NT2/D1 (cell line): ENCODE measurements around the gene MVD.

ENCODE experiments used
- DNase-seq: peaks from one replicate; pipeline ENCODE4 v3.0.0-alpha.2; 2011; ENCODE audit warnings: low read depth, low spot score
- H3K27me3 ChIP-seq: 2 replicates; pipeline ENCODE4 v1.6.0; 2011; ENCODE audit warnings: mild to moderate bottlenecking; ENCODE audit not compliant: insufficient read length, insufficient read depth
- H3K36me3 ChIP-seq: 2 replicates; pipeline ENCODE4 v1.6.1; 2011; ENCODE audit warnings: mild to moderate bottlenecking, low read length, mixed read lengths; ENCODE audit not compliant: insufficient read depth, insufficient read length
- H3K4me1 ChIP-seq: 2 replicates; pipeline ENCODE4 v1.5.1; 2011; ENCODE audit not compliant: insufficient read depth, insufficient read length
- H3K4me3 ChIP-seq: 2 replicates; pipeline ENCODE4 v1.5.1; 2011; ENCODE audit warnings: low read depth; ENCODE audit not compliant: insufficient read length
- H3K9ac ChIP-seq: 2 replicates; pipeline ENCODE4 v1.6.0; 2011; ENCODE audit warnings: low read depth; ENCODE audit not compliant: insufficient read length
- H3K9me3 ChIP-seq: 2 replicates; pipeline ENCODE4 v1.5.1; 2011; ENCODE audit warnings: mild to moderate bottlenecking, low read length; ENCODE audit not compliant: insufficient read depth
- SUZ12 ChIP-seq: IDR thresholded peaks from 2 replicates; pipeline ENCODE4 v1.6.1; 2011; ENCODE audit not compliant: insufficient read length, insufficient read depth; ENCODE audit errors: extremely low read depth
- YY1 ChIP-seq: IDR thresholded peaks from 2 replicates; pipeline ENCODE4 v1.6.1; 2011; ENCODE audit not compliant: insufficient read length, insufficient read depth
- ZNF274 ChIP-seq: IDR thresholded peaks from 2 replicates; pipeline ENCODE4 v1.6.1; 2011; ENCODE audit warnings: mild to moderate bottlenecking, low read depth, low read length

The MVD gene

DNA sequence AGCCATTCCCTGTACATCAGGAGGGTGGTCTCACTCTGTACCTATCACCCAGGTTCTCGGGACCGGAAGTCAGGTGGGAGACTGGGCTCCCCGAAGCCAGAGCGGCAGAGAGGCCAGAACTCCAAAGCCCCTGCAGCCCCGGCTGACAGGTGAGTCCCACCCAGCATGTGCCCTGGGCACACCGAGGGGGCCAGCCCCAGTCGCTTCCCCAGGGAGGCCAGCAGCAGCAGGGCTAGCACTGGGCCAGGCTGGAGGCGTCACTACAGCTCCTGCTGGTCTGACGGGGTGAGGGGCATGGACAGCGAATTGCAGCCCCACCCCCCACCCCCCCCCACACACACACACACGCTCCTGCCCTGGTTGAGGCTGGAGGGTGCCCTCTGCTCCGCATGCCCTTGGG lies 32.5 kb downstream of the MVD start:
- Histone ChIP-seq H3K36me3 (peaks cover 74% of the 10 kb centered on the region), H3K4me3 (no peak overlapping the region), H3K27me3 (no peaks in the 10 kb centered on the region), H3K4me1 (peaks cover 31% of the 10 kb centered on the region), H3K9ac (no peak overlapping the region), H3K9me3 (no peaks in the 10 kb centered on the region)
- TF ChIP-seq SUZ12 (no peak), YY1 (no peak), ZNF274 (no peak)
- DNase-seq, result no peak

DNA sequence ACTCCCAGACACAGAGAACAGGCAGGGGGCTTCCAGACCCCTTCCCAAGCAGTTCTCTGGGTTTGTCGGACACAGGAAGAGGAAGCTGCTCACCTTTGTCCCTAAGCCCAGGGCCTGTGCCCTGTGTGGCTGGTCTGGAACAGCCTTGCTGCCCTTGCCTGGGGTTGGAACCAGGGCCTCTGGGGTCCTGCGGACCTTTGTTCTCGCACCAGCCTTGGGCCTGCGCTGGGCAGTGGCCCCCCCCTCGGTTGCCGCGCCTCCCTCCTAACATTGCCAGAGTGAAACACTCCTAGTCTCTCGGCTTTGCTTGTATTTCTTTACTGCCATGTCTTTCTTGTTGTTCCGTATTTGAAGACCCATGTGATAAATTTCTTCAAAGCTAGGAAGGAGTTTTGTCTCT lies 33.1 kb downstream of the MVD start:
- no peak for DNase-seq
- peaks cover 80% of the 10 kb centered on the region for H3K36me3 ChIP-seq

DNA sequence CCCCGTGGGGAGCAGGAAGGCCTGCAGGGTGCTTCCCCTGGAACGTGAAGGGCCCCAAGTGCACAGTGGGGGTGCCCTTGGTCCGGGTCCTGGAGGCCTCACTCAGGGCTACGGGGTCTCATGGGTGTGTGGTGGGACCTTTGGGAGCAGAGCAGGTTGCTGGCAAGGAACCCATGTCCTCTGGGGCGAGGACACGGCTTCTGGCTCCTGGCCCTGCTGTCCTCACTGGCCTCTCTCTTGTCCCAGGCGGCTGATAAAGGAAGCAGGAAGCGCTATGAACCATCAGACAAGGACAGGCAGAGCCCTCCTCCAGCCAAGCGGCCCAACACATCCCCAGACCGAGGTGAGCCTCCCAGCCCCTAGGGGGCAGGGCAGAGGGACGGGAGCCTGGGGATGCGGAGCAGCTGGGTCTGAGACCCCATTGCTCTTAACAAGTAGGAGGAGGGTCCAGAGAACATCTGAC lies 34.3 kb downstream of the MVD start:
- peak; percentile 63 for DNase-seq
- Histone ChIP-seq H3K4me3 (no peak overlapping the region), H3K4me1 (peaks cover 22% of the 10 kb centered on the region), H3K9me3 (no peaks in the 10 kb centered on the region), H3K27me3 (no peaks in the 10 kb centered on the region), H3K9ac (no peak overlapping the region), H3K36me3 (peaks cover 91% of the 10 kb centered on the region)
- no peak for TF ChIP-seq YY1

More for the DNA sequence above, 33.1 kb downstream of the MVD start:
- no peaks in the 10 kb centered on the region for H3K9me3 ChIP-seq
- no peak overlapping the region for H3K9ac ChIP-seq
- no peaks in the 10 kb centered on the region for H3K27me3 ChIP-seq
- TF ChIP-seq YY1 (no peak), ZNF274 (no peak), SUZ12 (no peak)
- H3K4me3 ChIP-seq, result no peak overlapping the region
- peaks cover 27% of the 10 kb centered on the region for H3K4me1 ChIP-seq

DNA sequence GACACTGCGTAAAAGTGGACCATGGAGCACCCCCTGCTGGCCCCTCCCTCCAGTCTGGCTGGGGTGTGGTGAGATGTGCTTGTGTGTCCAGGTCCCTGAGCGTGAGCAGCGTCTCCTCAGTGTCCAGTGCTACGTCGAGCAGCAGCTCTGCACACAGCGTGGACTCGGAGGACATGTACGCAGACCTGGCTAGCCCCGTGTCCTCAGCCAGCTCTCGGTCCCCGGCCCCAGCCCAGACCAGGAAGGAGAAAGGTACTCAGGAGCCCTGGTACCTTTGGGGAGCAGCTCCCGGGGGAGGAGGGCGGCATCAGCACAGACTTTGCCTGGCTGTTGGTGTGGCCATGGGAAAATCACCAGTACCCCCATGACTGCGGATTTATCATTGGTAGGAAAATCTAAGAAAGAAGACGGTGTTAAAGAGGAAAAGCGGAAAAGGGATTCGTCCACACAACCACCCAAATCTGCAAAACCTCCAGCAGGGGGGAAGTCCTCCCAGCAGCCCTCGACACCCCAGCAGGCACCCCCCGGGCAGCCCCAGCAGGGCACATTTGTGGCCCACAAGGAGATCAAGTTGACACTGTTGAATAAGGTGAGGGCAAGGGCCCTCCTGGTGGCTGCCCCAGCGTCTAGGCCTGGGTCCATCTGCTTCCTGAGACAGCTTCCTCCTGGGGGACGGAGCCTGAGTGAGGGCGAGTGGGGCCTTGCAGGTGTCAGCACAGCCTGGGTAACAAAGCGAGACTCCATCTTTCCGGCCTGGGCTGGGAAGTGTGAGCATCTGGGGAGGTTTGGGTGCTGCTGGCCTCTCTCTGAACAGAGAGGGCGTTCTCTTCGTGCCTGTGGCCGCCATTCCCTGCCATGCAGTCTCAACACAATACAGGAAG lies 35.1 kb downstream of the MVD start:
- no peak for TF ChIP-seq YY1
- no peak for TF ChIP-seq ZNF274
- TF ChIP-seq SUZ12, result no peak
- Histone ChIP-seq H3K9ac (no peak overlapping the region), H3K27me3 (no peaks in the 10 kb centered on the region), H3K4me1 (peaks cover 17% of the 10 kb centered on the region), H3K9me3 (no peaks in the 10 kb centered on the region), H3K4me3 (no peak overlapping the region), H3K36me3 (peaks cover 93% of the 10 kb centered on the region)
- DNase-seq, result no peak

DNA sequence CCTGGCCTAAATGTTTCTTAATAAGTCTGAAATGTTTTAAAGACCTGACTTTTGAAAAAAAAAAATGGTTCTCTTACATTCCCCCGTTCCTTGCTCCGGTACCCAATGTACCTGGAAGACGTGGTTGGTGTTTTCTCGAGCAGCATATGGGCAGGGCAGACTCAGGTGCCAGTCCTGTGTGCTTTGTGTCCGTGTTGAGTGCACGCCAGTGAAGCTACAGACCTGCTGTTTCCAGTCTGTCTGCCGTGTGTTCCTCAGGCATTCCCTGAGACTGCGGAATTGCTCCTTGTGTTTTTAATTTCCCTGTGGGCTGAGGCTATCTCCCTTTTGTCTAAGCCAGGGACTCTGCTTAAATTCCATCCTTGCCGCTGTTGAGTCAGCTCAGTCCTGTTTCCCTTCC lies 36.2 kb downstream of the MVD start:
- no peak overlapping the region for H3K9ac ChIP-seq
- H3K4me1 ChIP-seq, result peaks cover 17% of the 10 kb centered on the region
- no peak for TF ChIP-seq ZNF274
- TF ChIP-seq YY1, result no peak
- TF ChIP-seq SUZ12, result no peak
- no peaks in the 10 kb centered on the region for H3K9me3 ChIP-seq
- H3K4me3 ChIP-seq, result no peak overlapping the region
- no peaks in the 10 kb centered on the region for H3K27me3 ChIP-seq
- peaks cover 94% of the 10 kb centered on the region for H3K36me3 ChIP-seq
- DNase-seq, result no peak

DNA sequence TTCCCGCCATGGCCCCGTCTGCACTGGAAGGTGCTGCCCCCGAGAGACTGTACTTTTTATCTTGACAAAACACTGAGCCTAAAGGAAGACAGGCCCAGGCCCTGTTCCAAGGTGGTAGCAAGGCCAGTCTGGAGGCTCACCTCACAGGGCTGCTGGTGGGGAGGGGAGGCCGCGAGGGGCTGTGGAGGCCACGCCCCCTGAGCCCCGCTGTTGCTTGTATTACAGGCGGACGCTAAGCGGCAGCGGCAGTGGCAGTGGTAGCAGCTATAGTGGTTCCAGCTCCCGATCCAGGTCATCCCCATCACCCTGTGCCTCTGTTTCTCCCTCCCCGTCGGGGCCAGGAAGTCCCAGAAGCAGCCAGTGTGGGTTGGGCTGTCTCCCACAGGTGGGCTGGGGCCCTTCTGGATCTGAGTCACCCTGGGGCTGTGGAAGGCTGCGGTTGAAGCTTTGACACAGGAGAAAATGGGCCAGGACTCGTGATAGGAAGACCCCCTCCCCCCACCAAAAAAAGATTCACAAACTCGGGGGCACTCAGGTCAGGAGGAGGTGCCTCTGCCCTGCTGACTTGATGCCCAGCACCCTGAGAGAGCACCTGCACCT lies 37.8 kb downstream of the MVD start:
- no peak for DNase-seq
- Histone ChIP-seq H3K9me3 (no peaks in the 10 kb centered on the region), H3K9ac (no peak overlapping the region), H3K4me1 (peaks cover 6% of the 10 kb centered on the region), H3K36me3 (peaks cover 86% of the 10 kb centered on the region), H3K4me3 (no peak overlapping the region), H3K27me3 (no peaks in the 10 kb centered on the region)
- TF ChIP-seq SUZ12 (no peak), YY1 (no peak), ZNF274 (no peak)

DNA sequence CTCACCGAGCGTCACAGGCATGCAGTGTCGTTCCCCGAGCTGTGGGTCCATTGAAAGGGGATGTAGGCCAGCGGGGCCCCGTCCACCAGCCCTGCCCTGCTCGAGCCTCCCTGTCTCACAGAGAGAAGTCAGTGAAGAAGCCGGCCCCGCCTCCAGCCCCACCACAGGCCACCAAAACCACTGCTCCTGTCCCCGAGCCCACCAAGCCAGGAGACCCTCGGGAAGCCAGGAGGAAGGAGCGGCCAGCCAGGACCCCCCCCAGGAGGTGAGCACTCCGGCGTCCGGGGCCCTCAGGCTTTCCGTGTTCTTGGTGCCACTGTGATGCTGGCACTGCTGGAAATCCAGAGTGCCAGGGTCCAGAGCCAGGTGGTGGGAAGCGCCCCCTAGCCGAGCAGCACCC lies 38.4 kb downstream of the MVD start:
- peaks cover 86% of the 10 kb centered on the region for H3K36me3 ChIP-seq
- H3K27me3 ChIP-seq, result no peaks in the 10 kb centered on the region
- peaks cover 6% of the 10 kb centered on the region for H3K4me1 ChIP-seq
- no peaks in the 10 kb centered on the region for H3K9me3 ChIP-seq
- no peak overlapping the region for H3K9ac ChIP-seq
- H3K4me3 ChIP-seq, result no peak overlapping the region
- TF ChIP-seq SUZ12 (no peak), YY1 (no peak), ZNF274 (no peak)
- no peak for DNase-seq
